WTC11 (cell line): ENCODE measurements around the gene HHAT.

Experiments
- CTCF ChIP-seq: fragments of 200-600 bp; IDR thresholded peaks from 2 replicates; pipeline ENCODE4 v1.8.0; 2022; ENCODE audit warnings: antibody characterized with exemption
- MAX ChIP-seq: sonication (generic); formaldehyde crosslinking; IDR thresholded peaks from 2 replicates; pipeline ENCODE4 v1.8.0; 2022; ENCODE audit warnings: mild to moderate bottlenecking, missing genetic modification reagents
- TCF7 ChIP-seq: sonication (generic); formaldehyde crosslinking; IDR thresholded peaks from 2 replicates; pipeline ENCODE4 v1.8.0; 2022; ENCODE audit warnings: mild to moderate bottlenecking, low read depth, missing genetic modification reagents, moderate library complexity

- TF ChIP-seq MAX (no peak), TCF7 (CRISPR knock-in tag) (no peak), CTCF (no peak)
Observed at GRCh38 chr1:210372931-210373627, 44.4 kb downstream of the HHAT start.
